Activated CD8-positive, alpha-beta memory T cell treated with anti-CD3 and anti-CD28 coated beads, Interleukin-2, amount 50 U/mL, for 1 hour (primary cell): Measurements from ENCODE around the gene FOXO3.
"Not testable (repeated sequence)": the region's sequence is repeated elsewhere in the genome, so short reads cannot be mapped to it uniquely, and the experiment has no call there.

Experiments used
- DNase-seq: peaks from one replicate; pipeline ENCODE4 v3.0.0-alpha.2; 2020; ENCODE audit errors: extremely low read depth

FOXO3 gene

GRCh38 chr6:108658785-108659184 lies 98.1 kb downstream of the FOXO3 start:
- DNase-seq, result not testable (repeated sequence)

GRCh38 chr6:108660251-108660650 lies 99.5 kb downstream of the FOXO3 start:
- DNase-seq, result no peak

GRCh38 chr6:108661430-108661829 lies 100.7 kb downstream of the FOXO3 start:
- no peak for DNase-seq

- DNase-seq, result no peak
These were observed 101.3 kb downstream of the FOXO3 start for GRCh38 chr6:108661982-108662381.

- no peak for DNase-seq
These were observed 102.0 kb downstream of the FOXO3 start for GRCh38 chr6:108662702-108663101.

GRCh38 chr6:108663494-108664064 lies 102.9 kb downstream of the FOXO3 start:
- DNase-seq, result not testable (repeated sequence)

- DNase-seq, result no peak
These were observed 104.9 kb downstream of the FOXO3 start for GRCh38 chr6:108665495-108666196.

- DNase-seq, result no peak
These were observed 106.0 kb downstream of the FOXO3 start for GRCh38 chr6:108666656-108667260.

GRCh38 chr6:108667993-108668392 lies 107.3 kb downstream of the FOXO3 start:
- DNase-seq, result no peak

- DNase-seq, result no peak
These were observed 109.0 kb downstream of the FOXO3 start for GRCh38 chr6:108669673-108670072.

- DNase-seq, result no peak
These were observed 110.5 kb downstream of the FOXO3 start for GRCh38 chr6:108671175-108671574.

- DNase-seq, result no peak
These were observed 111.1 kb downstream of the FOXO3 start for GRCh38 chr6:108671790-108672189.

- no peak for DNase-seq
These were observed 111.9 kb downstream of the FOXO3 start for GRCh38 chr6:108672641-108673040.

GRCh38 chr6:108673153-108673552 lies 112.4 kb downstream of the FOXO3 start:
- DNase-seq, result no peak

- DNase-seq, result no peak
These were observed 112.9 kb downstream of the FOXO3 start for GRCh38 chr6:108673602-108674001.

GRCh38 chr6:108675226-108676200 lies 114.8 kb downstream of the FOXO3 start:
- DNase-seq, result no peak

GRCh38 chr6:108676555-108676954 lies 115.8 kb downstream of the FOXO3 start:
- DNase-seq, result no peak

- DNase-seq, result no peak
These were observed 116.6 kb downstream of the FOXO3 start for GRCh38 chr6:108677357-108677756.

- DNase-seq, result no peak
These were observed 117.2 kb downstream of the FOXO3 start for GRCh38 chr6:108677894-108678293.

GRCh38 chr6:108680314-108680713 lies 119.6 kb downstream of the FOXO3 start:
- not testable (repeated sequence) for DNase-seq

GRCh38 chr6:108681721-108682120 lies 121.0 kb downstream of the FOXO3 start:
- not testable (repeated sequence) for DNase-seq
